K562 treated with DMSO at 1 percent for 12 hours (cell line): ENCODE data around the gene RGS7BP. TPM values are rescaled to one million over a fixed set of nuclear protein-coding genes. Genes with fewer than 3 reads are reported as not detected.

ENCODE experiments used
- total RNA-seq: library from RNA; unstranded; fragments of 300-600 nt; gene quantifications from 2 replicates; pipeline ENCODE4 v1.2.3, GENCODE V29; 2022; ENCODE audit not compliant: insufficient read depth

Gene RGS7BP
- not detected in 2 replicates for total RNA-seq

DNA sequence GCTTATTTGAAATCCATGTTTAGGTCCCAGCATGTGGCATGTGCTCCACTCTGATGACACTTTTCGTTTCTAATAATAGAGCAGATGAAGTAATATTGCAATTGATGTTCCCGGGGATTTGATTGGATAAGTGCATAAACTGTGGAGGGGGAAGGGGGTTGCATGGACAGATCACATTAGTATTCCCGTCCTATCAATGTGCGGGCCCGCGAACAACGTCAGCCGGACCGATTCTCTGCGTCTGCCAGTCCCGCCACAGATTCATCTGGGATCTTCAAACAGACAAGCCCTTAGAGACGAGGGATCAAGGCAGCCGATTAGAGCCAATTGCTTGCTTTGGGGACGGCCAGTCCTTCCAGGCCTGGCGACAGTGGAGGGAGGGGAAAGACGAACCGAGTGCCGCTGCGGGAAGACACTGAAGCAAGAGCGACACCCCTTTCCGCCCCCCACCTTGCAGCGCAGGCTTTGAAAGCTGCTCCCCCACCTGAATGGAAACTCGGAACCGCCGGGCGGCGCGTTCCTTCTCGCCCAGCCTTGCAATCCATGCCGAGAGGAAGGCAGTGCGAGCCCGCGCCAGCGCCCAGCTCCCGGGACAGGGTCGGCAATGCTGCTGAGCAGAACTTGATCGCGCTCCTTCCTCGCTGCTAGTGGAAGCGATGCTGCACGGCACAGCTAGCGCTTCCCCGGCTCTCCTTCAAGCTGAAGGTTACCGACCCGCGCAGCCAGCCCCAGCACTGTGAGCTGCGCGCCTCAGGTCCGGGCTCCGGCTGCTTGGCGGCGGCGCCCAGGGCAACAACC is at the start of gene RGS7BP:
Gene RGS7BP, plus strand, starts transcription at position 247 of the 798 bp plus-strand sequence. CDS start 610 bp downstream, outside the sequence.

Other genes starting within 250 kb of the RGS7BP start
- gene SHISAL2B, start 184.5 kb downstream of the RGS7BP start, total RNA-seq: not detected in 2 replicates